ENCODE measurements around the gene UPK1B. TPM values are rescaled to one million over a fixed set of nuclear protein-coding genes. Genes with fewer than 3 reads are reported as not detected.
"Not testable (repeated sequence)": the region's sequence is repeated elsewhere in the genome, so short reads cannot be mapped to it uniquely, and the experiment has no call there.

The UPK1B gene
- total RNA-seq: under 1 TPM; 0.50 to 0.79 TPM
- polyA plus RNA-seq (ENCODE audit: insufficient read depth, low read depth, low replicate concordance): 2.2 TPM
- long read RNA-seq, donor 1: 0 reads
- long read RNA-seq, donor 2: 0 reads

DNA sequence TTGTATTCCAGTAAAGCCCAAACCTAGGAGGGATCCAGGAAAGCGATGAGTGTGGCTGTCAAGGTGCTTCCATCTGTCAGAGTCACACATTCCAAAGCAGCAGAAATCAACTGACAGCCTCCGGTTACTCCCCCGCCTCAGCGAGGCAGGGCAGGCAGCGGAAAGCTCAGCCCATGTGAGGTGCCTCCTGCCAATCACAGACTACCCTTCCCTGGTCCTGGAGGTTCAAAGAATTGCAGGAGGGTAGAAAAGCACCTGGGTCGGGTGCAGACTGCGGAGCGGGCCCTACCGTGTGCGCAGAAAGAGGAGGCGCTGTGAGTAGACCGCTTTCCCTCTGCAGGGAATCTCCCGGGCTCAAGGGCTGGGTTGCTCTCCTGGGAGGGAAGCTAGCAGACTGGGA is at the start of gene UPK1B:
TSS of gene UPK1B (plus strand) at position 274 of the 400 bp plus-strand sequence. CDS start 13,144 bp downstream, outside the sequence.
- intact Hi-C loops (cut with DNase I; ENCODE audit: low total_unique reads): no loop called here
- 33 to 40% methylated on average over 10 to 13 of the region's 13 CpGs for WGBS, 2 donors
- Histone ChIP-seq H3K27ac (no peak within 1 kb of the TSS), H3K27me3 (no peaks in the 10 kb centered on the region), H3K36me3 (ENCODE audit: low read depth, missing control alignments) (no peaks in the 10 kb centered on the region), H3K4me1 (no peaks in the 10 kb centered on the region), H3K9me3 (no peaks in the 10 kb centered on the region), H3K4me3 (no peak within 1 kb of the TSS)
- DNase-seq: no peak
- no peak for TF ChIP-seq POLR2A (IDR thresholded peaks at IDR 0.05)
- TF ChIP-seq, protein P1, sequence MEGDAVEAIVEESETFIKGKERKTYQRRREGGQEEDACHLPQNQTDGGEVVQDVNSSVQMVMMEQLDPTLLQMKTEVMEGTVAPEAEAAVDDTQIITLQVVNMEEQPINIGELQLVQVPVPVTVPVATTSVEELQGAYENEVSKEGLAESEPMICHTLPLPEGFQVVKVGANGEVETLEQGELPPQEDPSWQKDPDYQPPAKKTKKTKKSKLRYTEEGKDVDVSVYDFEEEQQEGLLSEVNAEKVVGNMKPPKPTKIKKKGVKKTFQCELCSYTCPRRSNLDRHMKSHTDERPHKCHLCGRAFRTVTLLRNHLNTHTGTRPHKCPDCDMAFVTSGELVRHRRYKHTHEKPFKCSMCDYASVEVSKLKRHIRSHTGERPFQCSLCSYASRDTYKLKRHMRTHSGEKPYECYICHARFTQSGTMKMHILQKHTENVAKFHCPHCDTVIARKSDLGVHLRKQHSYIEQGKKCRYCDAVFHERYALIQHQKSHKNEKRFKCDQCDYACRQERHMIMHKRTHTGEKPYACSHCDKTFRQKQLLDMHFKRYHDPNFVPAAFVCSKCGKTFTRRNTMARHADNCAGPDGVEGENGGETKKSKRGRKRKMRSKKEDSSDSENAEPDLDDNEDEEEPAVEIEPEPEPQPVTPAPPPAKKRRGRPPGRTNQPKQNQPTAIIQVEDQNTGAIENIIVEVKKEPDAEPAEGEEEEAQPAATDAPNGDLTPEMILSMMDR (IDR thresholded peaks at IDR 0.05): no peak

DNA sequence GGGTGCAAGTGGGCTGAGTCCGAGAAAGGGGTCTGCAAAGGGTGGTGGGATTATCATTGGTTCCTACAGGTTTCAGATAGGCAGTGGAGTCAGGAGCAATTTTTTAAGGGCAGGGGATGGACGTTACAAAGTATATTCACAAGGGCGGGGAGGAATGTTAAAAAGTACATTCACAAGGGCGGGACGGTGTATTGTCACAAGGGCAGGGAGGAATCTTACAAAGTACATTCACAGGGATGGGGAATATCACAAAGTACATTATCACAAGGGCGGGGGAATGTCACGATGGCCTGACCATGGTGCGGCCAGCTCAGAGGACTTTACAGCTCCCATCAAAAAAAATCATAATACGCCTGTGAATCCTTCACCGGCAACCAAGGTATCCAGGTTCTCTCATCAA is 48.1 kb upstream of the UPK1B start:
- intact Hi-C loops (cut with DNase I; ENCODE audit: low total_unique reads): no loop called here
- Histone ChIP-seq H3K36me3 (ENCODE audit: low read depth, missing control alignments) (no peaks in the 10 kb centered on the region), H3K27ac (no peak overlapping the region), H3K9me3 (no peaks in the 10 kb centered on the region), H3K27me3 (no peaks in the 10 kb centered on the region), H3K4me1 (no peaks in the 10 kb centered on the region), H3K4me3 (no peak overlapping the region)
- TF ChIP-seq POLR2A (IDR thresholded peaks at IDR 0.05): no peak
- TF ChIP-seq, protein P1 (IDR thresholded peaks at IDR 0.05): no peak
- DNase-seq: no peak
- 74 to 81% methylated on average over 10 of the region's 10 CpGs for WGBS, 2 donors

DNA sequence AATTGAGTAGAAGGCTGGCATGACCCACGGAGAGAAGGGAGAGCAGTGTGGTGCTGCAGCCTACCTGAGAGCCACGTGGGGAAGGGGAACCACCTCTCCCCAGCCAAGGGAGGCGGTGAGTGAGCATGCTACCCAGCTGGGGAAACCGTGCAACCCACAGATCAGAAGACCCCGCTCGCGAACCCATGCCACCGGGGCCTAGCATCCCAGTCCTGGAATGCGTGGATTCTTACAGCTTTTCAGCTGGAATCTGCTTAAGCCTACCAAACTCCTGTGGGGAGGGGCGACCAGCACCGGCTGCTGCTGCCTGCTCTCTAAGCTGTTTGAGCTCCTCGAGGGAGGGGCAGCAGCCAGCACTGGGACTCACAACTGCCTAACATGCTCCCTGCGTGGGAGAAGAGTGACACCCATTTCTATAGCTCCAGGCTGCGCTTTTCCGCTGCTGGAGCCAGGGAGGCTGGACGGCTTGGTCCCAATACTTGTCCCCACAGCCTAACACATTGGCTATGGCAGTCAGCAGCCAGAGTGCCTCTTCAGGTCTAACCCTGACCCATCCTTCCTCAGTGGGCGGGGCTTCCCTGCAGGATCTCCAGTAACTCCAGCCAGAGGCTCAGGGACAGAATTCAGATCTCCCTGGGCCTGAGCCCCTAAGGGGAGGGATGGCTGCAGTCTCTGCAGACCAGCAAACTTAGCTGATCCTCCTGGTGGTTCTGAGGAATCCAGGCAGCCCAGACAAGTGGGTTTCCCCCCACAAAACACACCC is 47.5 kb upstream of the UPK1B start:
- intact Hi-C loops (cut with DNase I; ENCODE audit: low total_unique reads): no loop called here
- no peak for DNase-seq
- H3K36me3 ChIP-seq (ENCODE audit: low read depth, missing control alignments): no peaks in the 10 kb centered on the region
- no peak overlapping the region for H3K4me3 ChIP-seq
- H3K4me1 ChIP-seq: no peaks in the 10 kb centered on the region
- TF ChIP-seq POLR2A (IDR thresholded peaks at IDR 0.05): no peak
- TF ChIP-seq, protein P1 (IDR thresholded peaks at IDR 0.05): no peak
- no peaks in the 10 kb centered on the region for H3K9me3 ChIP-seq
- WGBS, 2 donors: 50 to 65% methylated on average over 8 to 17 of the region's 17 CpGs
- no peak overlapping the region for H3K27ac ChIP-seq
- no peaks in the 10 kb centered on the region for H3K27me3 ChIP-seq

DNA sequence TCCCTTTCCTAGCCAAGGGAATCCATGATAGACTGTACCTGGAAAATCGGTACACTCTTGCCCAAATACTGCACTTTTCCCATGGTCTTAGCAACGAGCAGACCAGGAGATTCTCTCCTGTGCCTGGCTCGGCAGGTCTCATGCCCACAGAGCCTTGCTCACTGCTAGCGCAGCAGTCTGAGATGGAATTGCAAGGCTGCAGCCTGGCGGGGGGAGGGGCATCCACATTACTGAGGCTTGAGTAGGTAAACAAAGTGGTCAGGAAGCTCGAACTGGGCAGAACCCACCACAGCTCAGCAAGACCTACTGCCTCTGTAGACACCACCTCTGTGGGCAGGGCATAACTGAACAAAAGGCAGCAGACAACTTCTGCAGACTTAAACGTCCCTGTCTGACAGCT is 43.1 kb upstream of the UPK1B start:
- H3K4me3 ChIP-seq; H3K27me3 ChIP-seq; DNase-seq; H3K36me3 ChIP-seq (ENCODE audit: low read depth, missing control alignments); intact Hi-C loops (cut with DNase I; ENCODE audit: low total_unique reads); H3K9me3 ChIP-seq; H3K27ac ChIP-seq; H3K4me1 ChIP-seq: not testable (repeated sequence)
- 49 to 88% methylated on average over 3 to 7 of the region's 7 CpGs for WGBS, 2 donors

DNA sequence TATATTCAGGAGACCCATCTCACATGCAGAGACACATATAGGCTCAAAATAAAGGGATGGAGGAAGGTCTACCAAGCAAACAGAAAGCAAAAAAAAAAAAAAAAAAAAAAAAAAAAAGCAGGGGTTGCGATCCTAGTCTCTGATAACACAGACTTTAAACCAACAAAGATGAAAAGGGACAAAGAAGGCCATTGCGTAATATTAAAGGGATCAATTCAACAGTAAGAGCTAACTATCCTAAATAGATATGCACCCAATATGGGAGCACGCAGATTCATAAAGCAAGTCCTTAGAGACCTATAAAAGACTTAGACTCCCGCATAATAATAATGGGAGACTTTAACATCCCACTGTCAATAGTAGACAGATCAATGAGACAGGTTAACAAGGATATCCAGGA is 41.1 kb upstream of the UPK1B start:
- H3K27ac ChIP-seq; intact Hi-C loops (cut with DNase I; ENCODE audit: low total_unique reads); H3K27me3 ChIP-seq; H3K36me3 ChIP-seq (ENCODE audit: low read depth, missing control alignments); H3K9me3 ChIP-seq; H3K4me1 ChIP-seq; H3K4me3 ChIP-seq; DNase-seq: not testable (repeated sequence)
- 95 to 100% methylated on average over 4 of the region's 4 CpGs for WGBS, 2 donors

DNA sequence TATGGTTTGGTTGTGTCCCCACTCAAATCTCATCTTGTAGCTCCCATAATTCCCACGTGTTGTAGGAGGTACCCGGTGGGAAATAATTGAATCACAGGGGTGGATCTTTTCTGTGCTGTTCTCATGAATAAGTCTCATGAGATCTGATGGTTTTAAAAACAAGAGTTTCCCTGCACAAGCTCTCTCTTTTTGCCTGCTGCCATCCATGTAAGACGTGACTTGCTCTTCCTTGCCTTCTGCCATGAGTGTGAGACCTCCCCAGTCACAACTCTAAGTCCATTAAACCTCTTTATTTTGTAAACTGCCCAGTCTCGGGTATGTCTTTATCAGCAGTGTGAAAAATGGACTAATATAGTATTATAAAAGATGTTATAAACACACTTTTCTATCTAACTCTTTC is 34.0 kb upstream of the UPK1B start:
- 88 to 96% methylated on average over 4 of the region's 4 CpGs for WGBS, 2 donors
- H3K4me1 ChIP-seq; H3K27ac ChIP-seq; H3K9me3 ChIP-seq; DNase-seq; H3K27me3 ChIP-seq; H3K36me3 ChIP-seq (ENCODE audit: low read depth, missing control alignments); H3K4me3 ChIP-seq; intact Hi-C loops (cut with DNase I; ENCODE audit: low total_unique reads): not testable (repeated sequence)

Data from testis (tissue), 5 donors.